Measurements from ENCODE around the gene APOA4. TPM values are rescaled to one million over a fixed set of nuclear protein-coding genes. Genes with fewer than 3 reads are reported as not detected.
A peak's percentile ranks its signal among the peaks of the same experiment; 100 is the strongest.
"Not testable (repeated sequence)": the region's sequence is repeated elsewhere in the genome, so short reads cannot be mapped to it uniquely, and the experiment has no call there.

The APOA4 gene
- total and polyA plus RNA-seq, 8 donors, result 0.08 to 278 (median 0.45) TPM; not detected in 4

DNA sequence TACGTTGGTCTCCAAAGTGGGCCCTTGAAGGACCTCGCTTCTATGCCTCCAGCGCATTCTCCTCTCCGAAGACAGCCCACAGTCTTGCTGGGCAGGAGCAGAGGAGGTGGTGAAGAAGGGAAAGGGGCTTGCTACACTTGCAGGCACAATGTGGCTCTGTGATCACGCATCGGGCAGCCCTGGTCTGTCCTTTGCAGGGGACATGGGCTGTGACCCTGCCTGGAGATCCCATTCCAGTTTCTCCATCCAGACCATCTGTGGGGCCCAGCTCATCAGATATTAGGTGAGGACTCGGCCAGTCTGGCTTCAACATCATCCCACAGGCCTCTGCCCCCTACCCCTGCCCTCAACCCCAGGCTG lies 13.5 kb upstream of the APOA4 start:
- WGBS, 5 donors, result 80 to 90% (median 89%) methylated on average over 4 to 7 of the region's 7 CpGs
- peaks cover 19 to 47% (median 43%) of the 10 kb centered on the region in 4 donors for H3K4me1 ChIP-seq
- DNase-seq, result no peak

GRCh38 chr11:116835791-116836631 lies 12.9 kb upstream of the APOA4 start:
- no peaks in the 10 kb centered on the region for H3K9me3 ChIP-seq
- H3K27ac ChIP-seq, result peak overlapping the region; percentile 53 to 88 (median 81)
- peaks cover 19 to 48% (median 44%) of the 10 kb centered on the region in 4 donors for H3K4me1 ChIP-seq
- TF ChIP-seq, protein P1, sequence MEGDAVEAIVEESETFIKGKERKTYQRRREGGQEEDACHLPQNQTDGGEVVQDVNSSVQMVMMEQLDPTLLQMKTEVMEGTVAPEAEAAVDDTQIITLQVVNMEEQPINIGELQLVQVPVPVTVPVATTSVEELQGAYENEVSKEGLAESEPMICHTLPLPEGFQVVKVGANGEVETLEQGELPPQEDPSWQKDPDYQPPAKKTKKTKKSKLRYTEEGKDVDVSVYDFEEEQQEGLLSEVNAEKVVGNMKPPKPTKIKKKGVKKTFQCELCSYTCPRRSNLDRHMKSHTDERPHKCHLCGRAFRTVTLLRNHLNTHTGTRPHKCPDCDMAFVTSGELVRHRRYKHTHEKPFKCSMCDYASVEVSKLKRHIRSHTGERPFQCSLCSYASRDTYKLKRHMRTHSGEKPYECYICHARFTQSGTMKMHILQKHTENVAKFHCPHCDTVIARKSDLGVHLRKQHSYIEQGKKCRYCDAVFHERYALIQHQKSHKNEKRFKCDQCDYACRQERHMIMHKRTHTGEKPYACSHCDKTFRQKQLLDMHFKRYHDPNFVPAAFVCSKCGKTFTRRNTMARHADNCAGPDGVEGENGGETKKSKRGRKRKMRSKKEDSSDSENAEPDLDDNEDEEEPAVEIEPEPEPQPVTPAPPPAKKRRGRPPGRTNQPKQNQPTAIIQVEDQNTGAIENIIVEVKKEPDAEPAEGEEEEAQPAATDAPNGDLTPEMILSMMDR (IDR thresholded peaks at IDR 0.05), result peak in 5 of 7 experiments; percentile 42 to 81 (median 61)
- TF ChIP-seq POLR2A (IDR thresholded peaks at IDR 0.05) (no peak), EP300 (IDR thresholded peaks at IDR 0.05) (no peak), POLR2AphosphoS5 (IDR thresholded peaks at IDR 0.05) (peak; percentile 46 to 77 (median 61))
- peak overlapping the region; percentile 35 to 53 (median 38) for H3K4me3 ChIP-seq
- WGBS, 5 donors, result 5 to 14% (median 10%) methylated on average over 22 to 57 of the region's 57 CpGs
- H3K27me3 ChIP-seq, result no peaks in the 10 kb centered on the region
- intact Hi-C loops (cut with DNase I; ENCODE audit: low total_unique reads), result loop anchor here (5.0 kb wide), 1 partner anchor 49 kb away; the partner anchor contains the start of gene ZPR1
- peak; percentile 91 to 96 for DNase-seq
- no peaks in the 10 kb centered on the region for H3K36me3 ChIP-seq

More for the DNA sequence above, 13.5 kb upstream of the APOA4 start:
- no peaks in the 10 kb centered on the region for H3K9me3 ChIP-seq
- no peak overlapping the region for H3K4me3 ChIP-seq
- H3K27me3 ChIP-seq, result no peaks in the 10 kb centered on the region
- TF ChIP-seq POLR2AphosphoS5 (IDR thresholded peaks at IDR 0.05), result no peak
- no peak for TF ChIP-seq EP300 (IDR thresholded peaks at IDR 0.05)
- TF ChIP-seq, protein P1 (IDR thresholded peaks at IDR 0.05), result no peak
- H3K36me3 ChIP-seq, result no peaks in the 10 kb centered on the region
- intact Hi-C loops (cut with DNase I; ENCODE audit: low total_unique reads), result loop anchor here (5.0 kb wide), 1 partner anchor 49 kb away; the partner anchor contains the start of gene ZPR1
- H3K27ac ChIP-seq, result peak overlapping the region in 2 of 5 donors; percentile 81 to 88

DNA sequence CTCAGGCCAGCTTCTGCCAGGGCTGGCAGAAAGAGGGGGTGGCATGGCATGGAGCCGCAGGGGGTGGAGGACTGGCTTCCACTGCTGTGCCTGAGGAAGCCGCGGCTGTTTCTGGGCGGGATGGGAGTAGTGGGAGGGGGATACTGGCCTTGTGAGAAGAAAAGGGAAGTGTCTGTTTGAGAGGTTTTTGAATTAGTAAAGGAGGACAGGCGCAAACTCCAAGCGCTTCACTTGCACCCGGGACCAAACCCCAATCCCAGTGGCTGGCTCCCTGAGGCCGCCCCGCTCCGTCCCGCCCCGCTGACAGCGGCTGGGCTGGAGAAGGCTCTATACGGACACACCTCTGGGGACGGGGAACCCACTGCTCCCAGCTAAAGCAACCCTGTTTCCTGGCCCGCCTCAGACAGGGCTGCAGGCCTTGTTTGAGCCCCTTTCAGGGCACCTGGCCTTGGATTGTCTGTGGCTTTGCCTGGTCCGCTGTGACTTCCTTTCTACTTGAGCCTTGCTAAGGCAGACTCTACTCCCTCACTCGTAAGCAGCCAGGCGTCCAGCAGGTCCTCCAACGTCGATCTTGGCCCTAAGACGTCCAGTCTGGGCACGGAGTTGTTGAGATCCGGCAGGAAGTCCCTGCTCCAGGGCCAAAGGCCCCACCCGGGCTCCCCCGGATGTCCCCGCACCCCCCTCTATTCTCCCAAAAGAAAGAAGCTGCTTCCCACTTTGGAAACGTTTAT lies 12.1 kb upstream of the APOA4 start:
- TF ChIP-seq POLR2AphosphoS5 (IDR thresholded peaks at IDR 0.05) (peak in 1 of 3 donors; percentile 4), EP300 (IDR thresholded peaks at IDR 0.05) (no peak)
- TF ChIP-seq, protein P1 (IDR thresholded peaks at IDR 0.05), result no peak
- Histone ChIP-seq H3K4me1 (peaks cover 19 to 48% (median 41%) of the 10 kb centered on the region in 4 donors), H3K9me3 (no peaks in the 10 kb centered on the region), H3K4me3 (peak overlapping the region; percentile 35 to 53 (median 38)), H3K27me3 (no peaks in the 10 kb centered on the region), H3K27ac (peak overlapping the region; percentile 53 to 88 (median 81)), H3K36me3 (no peaks in the 10 kb centered on the region)
- WGBS, 5 donors, result 52 to 73% (median 54%) methylated on average over 19 to 28 of the region's 28 CpGs
- intact Hi-C loops (cut with DNase I; ENCODE audit: low total_unique reads), result loop anchor here (5.0 kb wide), 1 partner anchor 48 kb away; the partner anchor contains the start of gene ZPR1
- no peak for DNase-seq

- H3K36me3 ChIP-seq, DNase-seq, H3K27me3 ChIP-seq, H3K9me3 ChIP-seq, H3K4me3 ChIP-seq: not testable (repeated sequence)
- WGBS, 5 donors, result 76 to 91% (median 80%) methylated on average over 6 to 13 of the region's 13 CpGs
- H3K27ac ChIP-seq, result peak overlapping the region in 2 of 5 donors; percentile 81 to 88
- intact Hi-C loops (cut with DNase I; ENCODE audit: low total_unique reads), result loop anchor here (5.0 kb wide), 1 partner anchor 47 kb away; the partner anchor contains the start of gene ZPR1
- peaks cover 19 to 50% (median 42%) of the 10 kb centered on the region in 4 donors for H3K4me1 ChIP-seq
These were observed 11.5 kb upstream of the APOA4 start for GRCh38 chr11:116834535-116835041.
